ENCODE measurements around the gene EXOSC2. TPM values are rescaled to one million over a fixed set of nuclear protein-coding genes. Genes with fewer than 3 reads are reported as not detected.

The EXOSC2 gene
- polyA plus RNA-seq (ENCODE audit: insufficient read length in 12 of 12) = 10 to 100 TPM in 11 of 12 donors, not detected in 1; 21.6 to 35.6 (median 25.5) TPM
- long read RNA-seq, donor 1, partial matches to known transcripts = 0 of 5 reads
- long read RNA-seq, donor 1, other reads (novel, unspliced or antisense) = 0 of 5 reads
- long read RNA-seq, donor 2, transcript EXOSC2-204 (9 exons, 2,040 nt) = major isoform, 6 of 7 reads
- long read RNA-seq, donor 2, partial matches to known transcripts = 0 of 7 reads
- long read RNA-seq, donor 2, other reads (novel, unspliced or antisense) = 0 of 7 reads
- long read RNA-seq, donor 3 = 0 reads
- long read RNA-seq, donor 4 = 0 reads
- long read RNA-seq, donor 5 = 0 reads
- long read RNA-seq, donor 6, partial matches to known transcripts = 0 of 2 reads
- long read RNA-seq, donor 6, other reads (novel, unspliced or antisense) = 0 of 2 reads
- long read RNA-seq, donor 7, partial matches to known transcripts = 0 of 1 reads
- long read RNA-seq, donor 7, other reads (novel, unspliced or antisense) = 0 of 1 reads
- long read RNA-seq, donor 8, partial matches to known transcripts = 0 of 7 reads
- long read RNA-seq, donor 8, other reads (novel, unspliced or antisense) = 0 of 7 reads
- long read RNA-seq, donor 9, partial matches to known transcripts = 0 of 2 reads
- long read RNA-seq, donor 9, other reads (novel, unspliced or antisense) = 0 of 2 reads
- long read RNA-seq, donor 10, partial matches to known transcripts = 6 of 11 reads
- long read RNA-seq, donor 10, other reads (novel, unspliced or antisense) = 0 of 11 reads
- long read RNA-seq, donor 11, partial matches to known transcripts = 0 of 4 reads
- long read RNA-seq, donor 11, other reads (novel, unspliced or antisense) = 0 of 4 reads

- peak; percentile 98 for DNase-seq
These were observed at the start of gene EXOSC2 for GRCh38 chr9:130693426-130694191. Gene EXOSC2, plus strand, starts transcription at chr9:130693780. Its CDS starts 12 bp downstream, at chr9:130693792.

GRCh38 chr9:130651221-130651620 is 42.4 kb upstream of the EXOSC2 start:
- DNase-seq = no peak

GRCh38 chr9:130651752-130652151 is 41.8 kb upstream of the EXOSC2 start:
- DNase-seq = no peak

GRCh38 chr9:130654879-130655278 is 38.7 kb upstream of the EXOSC2 start:
- DNase-seq = no peak

GRCh38 chr9:130658893-130659698 is 34.5 kb upstream of the EXOSC2 start:
- no peak for DNase-seq

- no peak for DNase-seq
These were observed 33.8 kb upstream of the EXOSC2 start for GRCh38 chr9:130659699-130660248.

GRCh38 chr9:130660326-130660682 is 33.3 kb upstream of the EXOSC2 start:
- no peak for DNase-seq

GRCh38 chr9:130660683-130661450 is 32.7 kb upstream of the EXOSC2 start:
- DNase-seq = no peak

GRCh38 chr9:130661451-130662098 is 32.0 kb upstream of the EXOSC2 start:
- DNase-seq = no peak

GRCh38 chr9:130662099-130662969 is 31.2 kb upstream of the EXOSC2 start:
- DNase-seq = no peak

- DNase-seq = no peak
These were observed 30.7 kb upstream of the EXOSC2 start for GRCh38 chr9:130662970-130663257.

GRCh38 chr9:130663258-130663976 is 30.2 kb upstream of the EXOSC2 start:
- no peak for DNase-seq

GRCh38 chr9:130663977-130664250 is 29.7 kb upstream of the EXOSC2 start:
- DNase-seq = no peak

- no peak for DNase-seq
These were observed 29.1 kb upstream of the EXOSC2 start, which contains the start of gene PRDM12 for GRCh38 chr9:130664251-130665028. Gene PRDM12, plus strand, starts transcription at chr9:130664594. Its CDS starts 60 bp downstream, at chr9:130664654.

GRCh38 chr9:130665029-130665430 is 28.6 kb upstream of the EXOSC2 start:
- DNase-seq = no peak

- no peak for DNase-seq
These were observed 27.9 kb upstream of the EXOSC2 start for GRCh38 chr9:130665431-130666392.

All from muscle of arm (tissue), 14 donors.